SK-N-SH treated with all-trans-retinoic acid at 6 μM for 48 hours (cell line): Measurements from ENCODE around the gene ESRP2.

ENCODE experiments used
- BACH2 ChIP-seq: fragments of 250-450 bp; sonication (Bioruptor Pico); IDR thresholded peaks from 2 replicates; pipeline ENCODE4 v1.9.0; 2021; ENCODE audit warnings: mild to moderate bottlenecking, borderline replicate concordance
- CREB5 ChIP-seq: fragments of 250-450 bp; sonication (Bioruptor Pico); IDR thresholded peaks from 2 replicates; pipeline ENCODE4 v1.5.1; 2020; ENCODE audit warnings: low read depth, mild to moderate bottlenecking, moderate library complexity
- CSDC2 ChIP-seq: fragments of 250-450 bp; sonication (Bioruptor Pico); IDR thresholded peaks from 2 replicates; pipeline ENCODE4 v1.5.0; 2020; ENCODE audit warnings: mild to moderate bottlenecking, moderate library complexity
- CSRNP3 ChIP-seq: fragments of 250-450 bp; sonication (Bioruptor Pico); IDR thresholded peaks from 2 replicates; pipeline ENCODE4 v1.5.1; 2021; ENCODE audit warnings: mild to moderate bottlenecking, moderate library complexity
- GLIS3 ChIP-seq: fragments of 250-450 bp; sonication (Bioruptor Pico); IDR thresholded peaks from 2 replicates; pipeline ENCODE4 v1.5.0; 2020; ENCODE audit warnings: mild to moderate bottlenecking, moderate library complexity
- ISL1 ChIP-seq: fragments of 250-450 bp; sonication (Bioruptor Pico); IDR thresholded peaks from 2 replicates; pipeline ENCODE4 v2.1.2; 2022; ENCODE audit warnings: mild to moderate bottlenecking, moderate library complexity
- PATZ1 ChIP-seq: fragments of 250-450 bp; sonication (Bioruptor Pico); IDR thresholded peaks from 2 replicates; pipeline ENCODE4 v1.8.0; 2020; ENCODE audit warnings: mild to moderate bottlenecking, moderate library complexity, borderline replicate concordance
- POU6F1 ChIP-seq: fragments of 250-450 bp; sonication (Bioruptor Pico); IDR thresholded peaks from 2 replicates; pipeline ENCODE4 v1.8.0; 2021; ENCODE audit warnings: low read depth, mild to moderate bottlenecking, moderate library complexity, borderline replicate concordance
- RARB ChIP-seq: fragments of 250-450 bp; sonication (Bioruptor Pico); IDR thresholded peaks from 2 replicates; pipeline ENCODE4 v1.8.0; 2021; ENCODE audit warnings: mild to moderate bottlenecking, moderate library complexity
- TOX ChIP-seq: fragments of 250-450 bp; sonication (Bioruptor Pico); IDR thresholded peaks from 2 replicates; pipeline ENCODE4 v1.8.0; 2021; ENCODE audit warnings: mild to moderate bottlenecking, moderate library complexity, borderline replicate concordance
- ZFP3 ChIP-seq: fragments of 250-450 bp; sonication (Bioruptor Pico); IDR thresholded peaks from 2 replicates; pipeline ENCODE4 v1.5.0; 2020; ENCODE audit warnings: mild to moderate bottlenecking, moderate library complexity

GRCh38 chr16:68281368-68282063 lies 45.6 kb upstream of the ESRP2 start:
- TF ChIP-seq PATZ1: no peak
- TF ChIP-seq ISL1 (CRISPR knock-in tag): no peak
- no peak for TF ChIP-seq CREB5 (CRISPR knock-in tag)
- TF ChIP-seq TOX (CRISPR knock-in tag): no peak
- no peak for TF ChIP-seq CSDC2 (CRISPR knock-in tag)
- TF ChIP-seq ZFP3 (CRISPR knock-in tag): no peak
- no peak for TF ChIP-seq BACH2 (CRISPR knock-in tag)
- no peak for TF ChIP-seq RARB (CRISPR knock-in tag)
- TF ChIP-seq CSRNP3: no peak
- TF ChIP-seq POU6F1: no peak
- no peak for TF ChIP-seq GLIS3 (CRISPR knock-in tag)
